ENCODE results near the gene UHMK1.

Gene UHMK1

GRCh38 chr1:162527314-162527713 lies 29.7 kb downstream of the UHMK1 start:
- DNase-seq (ENCODE audit: low read depth in 2 of 2, low spot score in 1 of 2), result no peak

- DNase-seq (ENCODE audit: low read depth in 2 of 2, low spot score in 1 of 2), result no peak
These were observed 32.8 kb downstream of the UHMK1 start for GRCh38 chr1:162530307-162530987.

GRCh38 chr1:162530988-162531319 lies 33.3 kb downstream of the UHMK1 start:
- no peak for DNase-seq (ENCODE audit: low read depth in 2 of 2, low spot score in 1 of 2)

GRCh38 chr1:162535501-162535900 lies 37.9 kb downstream of the UHMK1 start:
- DNase-seq (ENCODE audit: low read depth in 2 of 2, low spot score in 1 of 2), result no peak

GRCh38 chr1:162536511-162536910 lies 38.9 kb downstream of the UHMK1 start:
- no peak for DNase-seq (ENCODE audit: low read depth in 2 of 2, low spot score in 1 of 2)

- no peak for DNase-seq (ENCODE audit: low read depth in 2 of 2, low spot score in 1 of 2)
These were observed 39.6 kb downstream of the UHMK1 start for GRCh38 chr1:162537216-162537615.

GRCh38 chr1:162538815-162539431 lies 41.3 kb downstream of the UHMK1 start:
- no peak for DNase-seq (ENCODE audit: low read depth in 2 of 2, low spot score in 1 of 2)

GRCh38 chr1:162541619-162542141 lies 44.1 kb downstream of the UHMK1 start:
- no peak for DNase-seq (ENCODE audit: low read depth in 2 of 2, low spot score in 1 of 2)

GRCh38 chr1:162543228-162543627 lies 45.6 kb downstream of the UHMK1 start:
- no peak for DNase-seq (ENCODE audit: low read depth in 2 of 2, low spot score in 1 of 2)

- no peak for DNase-seq (ENCODE audit: low read depth in 2 of 2, low spot score in 1 of 2)
These were observed 50.6 kb downstream of the UHMK1 start for GRCh38 chr1:162548170-162548569.

- no peak for DNase-seq (ENCODE audit: low read depth in 2 of 2, low spot score in 1 of 2)
These were observed 51.4 kb downstream of the UHMK1 start for GRCh38 chr1:162549001-162549400.

GRCh38 chr1:162550925-162551324 lies 53.3 kb downstream of the UHMK1 start:
- no peak for DNase-seq (ENCODE audit: low read depth in 2 of 2, low spot score in 1 of 2)

GRCh38 chr1:162551969-162552683 lies 54.5 kb downstream of the UHMK1 start:
- no peak for DNase-seq (ENCODE audit: low read depth in 2 of 2, low spot score in 1 of 2)

GRCh38 chr1:162552684-162553252 lies 55.1 kb downstream of the UHMK1 start:
- DNase-seq (ENCODE audit: low read depth in 2 of 2, low spot score in 1 of 2), result no peak

- DNase-seq (ENCODE audit: low read depth in 2 of 2, low spot score in 1 of 2), result no peak
These were observed 56.6 kb downstream of the UHMK1 start for GRCh38 chr1:162554258-162554657.

GRCh38 chr1:162557536-162557935 lies 59.9 kb downstream of the UHMK1 start:
- no peak for DNase-seq (ENCODE audit: low read depth in 2 of 2, low spot score in 1 of 2)

- DNase-seq (ENCODE audit: low read depth in 2 of 2, low spot score in 1 of 2), result no peak
These were observed 62.9 kb downstream of the UHMK1 start for GRCh38 chr1:162560303-162561036.

- DNase-seq (ENCODE audit: low read depth in 2 of 2, low spot score in 1 of 2), result peak; percentile 96 to 98
These were observed 63.5 kb downstream of the UHMK1 start for GRCh38 chr1:162561037-162561615.

GRCh38 chr1:162561616-162562469 lies 64.2 kb downstream of the UHMK1 start, which contains the start of gene UAP1:
TSS of gene UAP1 (plus strand) at chr1:162561722. CDS start at chr1:162566069, 4,347 bp downstream.
- no peak for DNase-seq (ENCODE audit: low read depth in 2 of 2, low spot score in 1 of 2)

GRCh38 chr1:162562470-162562828 lies 64.8 kb downstream of the UHMK1 start:
- DNase-seq (ENCODE audit: low read depth in 2 of 2, low spot score in 1 of 2), result no peak

All from stimulated activated CD8-positive, alpha-beta memory T cell treated with anti-CD3 and anti-CD28 coated beads, Interleukin-4, amount 100 ng/mL, for 4 hours (primary cell).